ENCODE results near the gene GRK5. TPM values are rescaled to one million over a fixed set of nuclear protein-coding genes. Genes with fewer than 3 reads are reported as not detected.

Gene GRK5
- total RNA-seq, 1 donor from 2014 or later: 2.8 TPM

DNA sequence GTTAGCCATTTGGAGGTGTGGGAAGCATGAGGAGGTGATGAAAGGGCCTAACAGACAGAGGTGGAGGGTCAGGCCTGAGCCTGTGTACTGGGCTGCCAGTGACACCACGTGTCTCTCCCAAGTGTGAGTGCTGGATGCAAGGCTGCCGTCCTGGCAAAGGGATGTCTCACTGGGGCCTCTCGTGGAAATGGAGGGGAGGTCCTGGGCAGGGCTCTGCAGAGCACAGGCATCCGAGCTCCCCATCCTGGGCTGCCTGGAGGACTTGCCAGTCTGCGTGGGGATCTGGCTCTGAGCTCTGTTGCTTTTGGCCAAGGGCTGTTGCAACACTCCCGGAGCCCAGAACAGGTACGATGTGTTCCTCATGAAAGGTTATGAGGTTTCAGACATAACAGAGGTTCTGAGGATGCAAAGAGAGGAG lies 77.3 kb downstream of the GRK5 start:
- DNase-seq (ENCODE audit: low read depth): no peak
- Histone ChIP-seq H3K36me3 (ENCODE audit: control insufficient read depth, insufficient read depth, low read length) (no peaks in the 10 kb centered on the region), H3K27me3 (ENCODE audit: control insufficient read depth, insufficient read depth, low read length) (peaks cover 3% of the 10 kb centered on the region), H3K4me3 (ENCODE audit: low read depth, low read length) (no peak overlapping the region)
- no peak for TF ChIP-seq CTCF (IDR thresholded peaks at IDR 0.05; ENCODE audit: insufficient read depth, low read length, poor library complexity, severe bottlenecking)

- Histone ChIP-seq H3K4me3 (ENCODE audit: low read depth, low read length) (no peak overlapping the region), H3K27me3 (ENCODE audit: control insufficient read depth, insufficient read depth, low read length) (peaks cover 3% of the 10 kb centered on the region), H3K36me3 (ENCODE audit: control insufficient read depth, insufficient read depth, low read length) (no peaks in the 10 kb centered on the region)
- no peak for DNase-seq (ENCODE audit: low read depth)
- TF ChIP-seq CTCF (IDR thresholded peaks at IDR 0.05; ENCODE audit: insufficient read depth, low read length, poor library complexity, severe bottlenecking): no peak
These were observed 78.3 kb downstream of the GRK5 start for GRCh38 chr10:119285495-119286267.

GRCh38 chr10:119286516-119286915 lies 79.1 kb downstream of the GRK5 start:
- TF ChIP-seq CTCF (IDR thresholded peaks at IDR 0.05; ENCODE audit: insufficient read depth, low read length, poor library complexity, severe bottlenecking): no peak
- Histone ChIP-seq H3K27me3 (ENCODE audit: control insufficient read depth, insufficient read depth, low read length) (peaks cover 11% of the 10 kb centered on the region), H3K36me3 (ENCODE audit: control insufficient read depth, insufficient read depth, low read length) (no peaks in the 10 kb centered on the region), H3K4me3 (ENCODE audit: low read depth, low read length) (no peak overlapping the region)
- no peak for DNase-seq (ENCODE audit: low read depth)

DNA sequence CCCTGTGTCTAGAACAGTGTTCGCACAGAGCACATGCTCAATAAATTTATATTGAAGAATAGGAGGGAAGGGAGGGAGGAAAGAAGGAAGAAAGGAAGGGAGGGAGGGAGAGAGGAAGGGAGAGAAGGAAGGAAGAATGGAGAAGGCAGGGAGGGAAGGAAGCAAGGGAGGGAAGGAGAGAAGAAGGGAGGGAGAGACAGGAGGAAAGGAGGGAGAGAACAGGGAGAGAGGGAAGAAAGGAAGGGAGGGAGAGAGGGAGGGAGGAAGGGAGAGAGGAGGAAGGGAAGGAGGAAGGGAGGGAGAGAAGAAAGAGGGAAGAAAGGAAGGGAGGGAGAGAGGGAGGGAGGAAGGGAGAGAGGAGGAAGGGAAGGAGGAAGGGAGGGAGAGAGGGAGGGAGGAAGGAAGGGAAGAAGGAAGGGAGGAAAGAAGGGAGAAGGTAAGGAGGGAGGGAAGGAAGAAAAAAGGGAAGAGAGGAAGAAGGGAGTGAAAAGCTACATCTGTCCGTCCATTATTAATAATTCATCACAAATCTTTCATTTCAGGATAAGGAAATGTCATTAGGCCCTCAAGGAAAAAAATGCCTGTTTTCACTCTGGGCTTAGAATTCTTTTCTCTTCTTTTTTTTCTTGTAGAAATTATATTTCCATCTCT lies 79.7 kb downstream of the GRK5 start:
- no peak for TF ChIP-seq CTCF (IDR thresholded peaks at IDR 0.05; ENCODE audit: insufficient read depth, low read length, poor library complexity, severe bottlenecking)
- Histone ChIP-seq H3K27me3 (ENCODE audit: control insufficient read depth, insufficient read depth, low read length) (peaks cover 11% of the 10 kb centered on the region), H3K4me3 (ENCODE audit: low read depth, low read length) (no peak overlapping the region), H3K36me3 (ENCODE audit: control insufficient read depth, insufficient read depth, low read length) (no peaks in the 10 kb centered on the region)
- no peak for DNase-seq (ENCODE audit: low read depth)

DNA sequence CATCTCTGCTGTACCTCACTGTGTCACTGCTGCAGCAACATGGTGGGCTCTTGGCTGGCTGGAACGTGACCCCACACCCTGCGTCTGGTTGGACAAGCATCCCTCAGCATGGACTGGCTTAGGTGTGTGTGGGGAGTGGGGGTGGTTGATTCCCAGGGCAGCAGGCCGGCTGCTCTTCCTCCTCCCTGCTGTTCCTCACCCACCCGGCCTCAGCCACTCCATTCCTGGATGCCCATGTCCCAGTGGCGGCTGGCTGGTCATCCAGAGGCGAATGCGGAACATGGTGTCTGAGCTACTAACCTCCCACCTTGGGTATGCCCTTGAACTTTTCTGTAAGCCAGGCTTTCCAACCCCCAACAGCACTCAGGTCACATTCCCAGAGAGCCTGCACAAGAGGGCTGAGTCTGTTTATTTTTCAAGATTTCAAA lies 81.2 kb downstream of the GRK5 start:
- no peak for DNase-seq (ENCODE audit: low read depth)

More for the DNA sequence above, 81.2 kb downstream of the GRK5 start:
- TF ChIP-seq CTCF (IDR thresholded peaks at IDR 0.05; ENCODE audit: insufficient read depth, low read length, poor library complexity, severe bottlenecking): no peak
- no peak overlapping the region for H3K4me3 ChIP-seq (ENCODE audit: low read depth, low read length)
- H3K27me3 ChIP-seq (ENCODE audit: control insufficient read depth, insufficient read depth, low read length): peaks cover 11% of the 10 kb centered on the region
- H3K36me3 ChIP-seq (ENCODE audit: control insufficient read depth, insufficient read depth, low read length): no peaks in the 10 kb centered on the region
